Measurements from ENCODE around the gene DNAI2. TPM values are rescaled to one million over a fixed set of nuclear protein-coding genes. Genes with fewer than 3 reads are reported as not detected.

Gene DNAI2
- total and polyA plus RNA-seq, 12 donors, result 0.06 to 0.26 (median 0.14) TPM; not detected in 9

DNA sequence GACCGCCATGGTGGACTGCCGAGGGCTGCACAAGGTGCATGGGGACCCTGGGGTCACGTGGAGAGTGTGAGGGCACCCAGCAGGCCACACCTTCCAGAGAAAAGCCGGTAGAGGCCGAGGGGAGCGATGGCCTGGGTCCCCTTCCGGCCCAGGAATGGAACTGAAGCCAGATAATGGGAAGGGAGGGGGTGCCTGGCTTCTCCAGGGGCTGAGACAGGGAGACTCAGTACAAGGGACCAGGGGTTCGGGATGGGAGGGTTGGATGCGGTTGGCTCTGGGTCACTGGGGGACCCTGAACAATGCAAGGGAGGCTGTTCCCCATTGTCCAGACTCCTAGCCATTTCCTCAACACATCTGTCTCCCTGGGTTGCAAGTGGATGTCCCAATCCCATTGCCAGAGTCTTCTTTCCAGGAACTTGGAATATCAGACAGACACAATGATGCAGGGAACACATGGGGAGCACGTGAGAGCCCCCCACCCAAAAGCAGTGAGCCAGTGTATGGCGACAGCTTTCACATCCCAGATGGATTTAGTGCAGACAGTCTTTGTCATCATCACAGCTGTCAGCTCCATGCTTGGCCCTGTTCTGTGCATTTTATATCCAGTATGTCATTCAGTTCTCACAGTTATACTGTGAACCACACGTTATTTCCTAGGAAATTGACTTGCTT is 23.6 kb upstream of the DNAI2 start:
- TF ChIP-seq POLR2A (IDR thresholded peaks at IDR 0.05) (no peak), CTCF (IDR thresholded peaks at IDR 0.05) (no peak)
- WGBS, 4 donors, result 61 to 87% (median 71%) methylated on average over 11 to 12 of the region's 12 CpGs
- Histone ChIP-seq H3K4me1 (replicated peaks in 1 of 2) (no peaks in the 10 kb centered on the region), H3K27ac (no peak overlapping the region), H3K4me3 (no peak overlapping the region), H3K36me3 (replicated peaks in 1 of 2) (no peaks in the 10 kb centered on the region), H3K9me3 (replicated peaks in 1 of 3) (no peaks in the 10 kb centered on the region), H3K27me3 (no peaks in the 10 kb centered on the region)
- no peak for DNase-seq
- intact Hi-C loops (cut with DNase I), result no loop called here

DNA sequence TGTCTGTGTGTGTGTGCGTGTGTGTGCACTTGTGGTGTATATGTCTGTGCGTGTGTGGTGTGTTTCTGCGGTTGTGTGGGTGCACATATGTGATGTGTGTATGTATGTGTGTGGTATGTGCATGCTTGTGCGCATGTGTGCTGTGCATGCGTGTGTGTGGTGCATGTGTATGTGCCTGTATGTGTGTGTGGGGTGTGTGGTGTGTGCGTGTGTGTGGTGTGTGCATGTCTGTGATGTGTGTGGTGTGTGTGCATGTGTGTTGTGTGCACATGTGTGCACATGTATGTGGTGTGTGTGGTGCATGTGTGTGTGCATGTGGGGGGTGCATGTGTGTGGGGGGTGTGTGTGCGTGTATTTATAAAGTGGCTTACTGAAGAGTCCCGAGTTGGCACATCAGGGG is 23.0 kb upstream of the DNAI2 start:
- Histone ChIP-seq H3K27ac (no peak overlapping the region), H3K9me3 (replicated peaks in 1 of 3) (no peaks in the 10 kb centered on the region), H3K36me3 (replicated peaks in 1 of 2) (no peaks in the 10 kb centered on the region), H3K4me1 (replicated peaks in 1 of 2) (no peaks in the 10 kb centered on the region), H3K27me3 (no peaks in the 10 kb centered on the region), H3K4me3 (no peak overlapping the region)
- TF ChIP-seq CTCF (IDR thresholded peaks at IDR 0.05), result no peak
- no peak for TF ChIP-seq POLR2A (IDR thresholded peaks at IDR 0.05)
- intact Hi-C loops (cut with DNase I), result no loop called here
- no peak for DNase-seq
- WGBS, 4 donors, result 81 to 92% (median 88%) methylated on average over 8 of the region's 8 CpGs

DNA sequence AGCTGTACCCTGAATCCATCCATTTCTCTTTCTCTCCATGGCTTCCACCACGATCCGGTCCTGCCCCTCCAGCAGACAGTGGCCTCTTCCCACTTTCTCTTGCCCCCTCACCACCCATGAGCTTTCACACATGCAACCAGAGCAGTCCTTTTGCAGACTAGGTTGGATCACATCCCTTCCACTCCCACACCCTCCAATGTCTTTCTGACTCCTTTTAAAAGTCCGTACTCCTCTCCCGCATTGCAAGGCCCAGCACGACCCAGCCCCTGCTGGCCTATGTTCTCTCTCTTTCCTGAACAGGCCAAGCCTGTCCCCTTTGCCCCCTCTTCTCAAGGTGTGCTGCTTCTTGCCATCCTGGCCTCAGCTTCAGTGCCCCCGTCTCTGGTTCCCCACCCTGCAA is 22.5 kb upstream of the DNAI2 start:
- 89 to 96% (median 92%) methylated on average over 6 of the region's 6 CpGs for WGBS, 4 donors
- H3K27ac ChIP-seq, result no peak overlapping the region
- intact Hi-C loops (cut with DNase I), result no loop called here
- DNase-seq, result no peak
- no peaks in the 10 kb centered on the region for H3K27me3 ChIP-seq
- TF ChIP-seq CTCF (IDR thresholded peaks at IDR 0.05) (no peak), POLR2A (IDR thresholded peaks at IDR 0.05) (no peak)
- H3K36me3 ChIP-seq (replicated peaks in 1 of 2), result no peaks in the 10 kb centered on the region
- H3K4me3 ChIP-seq, result no peak overlapping the region
- H3K4me1 ChIP-seq (replicated peaks in 1 of 2), result no peaks in the 10 kb centered on the region
- H3K9me3 ChIP-seq (replicated peaks in 1 of 3), result no peaks in the 10 kb centered on the region

DNA sequence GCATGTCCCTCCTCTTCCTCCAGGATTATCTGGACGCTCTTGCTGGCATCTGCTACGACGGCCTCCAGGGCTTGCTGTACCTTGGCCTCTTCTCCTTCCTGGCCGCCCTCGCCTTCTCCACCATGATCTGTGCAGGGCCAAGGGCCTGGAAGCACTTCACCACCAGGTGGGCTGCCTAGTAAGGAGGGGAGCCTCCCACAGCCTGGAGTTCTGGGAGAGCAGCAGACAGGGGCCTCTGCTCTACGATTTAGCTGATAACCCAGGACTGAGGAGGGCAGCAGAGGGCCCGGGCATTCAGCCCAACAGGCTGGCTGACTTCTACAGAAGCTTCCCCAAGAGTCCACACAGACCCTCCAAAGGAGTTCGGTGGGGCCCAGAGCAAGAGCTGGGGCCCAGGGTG is 21.8 kb upstream of the DNAI2 start:
- no peak overlapping the region for H3K27ac ChIP-seq
- WGBS, 4 donors, result 78 to 100% (median 90%) methylated on average over 2 to 8 of the region's 8 CpGs
- intact Hi-C loops (cut with DNase I), result no loop called here
- H3K9me3 ChIP-seq (replicated peaks in 1 of 3), result no peaks in the 10 kb centered on the region
- H3K4me1 ChIP-seq (replicated peaks in 1 of 2), result no peaks in the 10 kb centered on the region
- no peak for DNase-seq
- no peaks in the 10 kb centered on the region for H3K27me3 ChIP-seq
- no peak overlapping the region for H3K4me3 ChIP-seq
- H3K36me3 ChIP-seq (replicated peaks in 1 of 2), result no peaks in the 10 kb centered on the region
- no peak for TF ChIP-seq CTCF (IDR thresholded peaks at IDR 0.05)
- no peak for TF ChIP-seq POLR2A (IDR thresholded peaks at IDR 0.05)
